CD14-positive monocyte (primary cell): ENCODE data around the gene RNF213. TPM values are rescaled to one million over a fixed set of nuclear protein-coding genes. Genes with fewer than 3 reads are reported as not detected.

ENCODE experiments used
- DNase-seq, 3 donors: peaks; one replicate each; pipeline ENCODE4 v3.0.0-alpha.2; 2011 to 2022
- H2AFZ ChIP-seq: 2 replicates; pipeline ENCODE4 v1.6.0; 2012; ENCODE audit warnings: mild to moderate bottlenecking, low read depth, low read length, inconsistent platforms; ENCODE audit not compliant: insufficient read depth, poor library complexity, severe bottlenecking
- H3K27ac ChIP-seq, 2 donors: 1 replicate in 1 of 2; 2 replicates in 1 of 2; pipeline ENCODE4 v1.5.1; 2012 to 2013; ENCODE audit warnings: low read length in 2 of 2, control low read depth in 1 of 2, inconsistent platforms in 1 of 2, low read depth in 1 of 2, mild to moderate bottlenecking in 1 of 2
- H3K27me3 ChIP-seq, 2 donors: one replicate each; pipeline versions ENCODE4 v1.6.0 to v1.6.1; 2011 to 2013; ENCODE audit warnings: low read length in 2 of 2; ENCODE audit not compliant: control insufficient read depth in 2 of 2, insufficient read depth in 2 of 2
- H3K36me3 ChIP-seq, 2 donors: replicated peaks in 1 of 2; 1 replicate in 1 of 2; 2 replicates in 1 of 2; pipeline versions ENCODE4 v1.5.1 to v1.6.1; 2012 to 2013; ENCODE audit warnings: low read length in 2 of 2, control low read depth in 1 of 2, inconsistent platforms in 1 of 2, mild to moderate bottlenecking in 1 of 2; ENCODE audit not compliant: insufficient read depth in 2 of 2, control insufficient read depth in 1 of 2
- H3K4me1 ChIP-seq, 2 donors: 1 replicate in 1 of 2; 2 replicates in 1 of 2; pipeline versions ENCODE4 v1.5.1 to v1.6.1; 2012 to 2013; ENCODE audit warnings: low read length in 2 of 2, control low read depth in 1 of 2, inconsistent platforms in 1 of 2, mild to moderate bottlenecking in 1 of 2, moderate library complexity in 1 of 2; ENCODE audit not compliant: insufficient read depth in 2 of 2, control insufficient read depth in 1 of 2
- H3K4me2 ChIP-seq: replicated peaks from 2 replicates; pipeline ENCODE3; 2012; ENCODE audit warnings: low read length, moderate library complexity, mild to moderate bottlenecking; ENCODE audit not compliant: poor library complexity, severe bottlenecking; ENCODE audit errors: extremely low read depth
- H3K4me3 ChIP-seq, 3 experiments: fragments of 200-600 bp in 1 of 3; sonication (generic) in 1 of 3; replicated peaks in 1 of 3; 1 replicate in 2 of 3; 2 replicates in 1 of 3; pipeline ENCODE4 v1.5.1; 2011 to 2013; ENCODE audit warnings: low read length in 3 of 3, mild to moderate bottlenecking in 3 of 3, control low read depth in 2 of 3, low read depth in 2 of 3, inconsistent platforms in 1 of 3, moderate library complexity in 1 of 3
- H3K79me2 ChIP-seq: 2 replicates; pipeline ENCODE4 v1.6.0; 2012; ENCODE audit warnings: mild to moderate bottlenecking, control low read depth, inconsistent platforms, low read length, moderate library complexity; ENCODE audit not compliant: insufficient read depth
- H3K9ac ChIP-seq: 2 replicates; pipeline ENCODE4 v1.6.0; 2017; ENCODE audit warnings: low read length, mild to moderate bottlenecking; ENCODE audit not compliant: insufficient read depth, poor library complexity, severe bottlenecking
- H3K9me3 ChIP-seq, 2 donors: replicated peaks in 1 of 2; 1 replicate in 1 of 2; 2 replicates in 1 of 2; pipeline versions ENCODE4 v1.5.1 to v1.6.1; 2012 to 2013; ENCODE audit warnings: low read length in 2 of 2, control low read depth in 1 of 2; ENCODE audit not compliant: control insufficient read depth in 1 of 2, insufficient read depth in 1 of 2
- H4K20me1 ChIP-seq: 2 replicates; pipeline ENCODE4 v1.6.0; 2012; ENCODE audit warnings: mild to moderate bottlenecking, low read length, control low read depth, moderate library complexity; ENCODE audit not compliant: insufficient read depth
- H3K27ac Mint-ChIP-seq, 7 donors: one replicate each; pipeline ENCODE4 v1.8.0; 2020; ENCODE audit warnings: mild to moderate bottlenecking in 7 of 7, mixed read lengths in 7 of 7, moderate library complexity in 6 of 7, inconsistent platforms in 2 of 7
- H3K27me3 Mint-ChIP-seq, 3 donors: one replicate each; pipeline ENCODE4 v1.8.0; 2021 to 2022; ENCODE audit warnings: low read depth in 3 of 3, mild to moderate bottlenecking in 3 of 3, mixed read lengths in 3 of 3, moderate library complexity in 3 of 3, inconsistent platforms in 1 of 3
- H3K36me3 Mint-ChIP-seq, 2 donors: one replicate each; pipeline ENCODE4 v1.8.0; 2020; ENCODE audit warnings: mixed read lengths in 2 of 2, inconsistent platforms in 1 of 2, mild to moderate bottlenecking in 1 of 2
- H3K4me1 Mint-ChIP-seq: one replicate; pipeline ENCODE4 v1.8.0; 2020; ENCODE audit warnings: mild to moderate bottlenecking, mixed read lengths
- H3K4me3 Mint-ChIP-seq, 2 donors: one replicate each; pipeline ENCODE4 v1.8.0; 2020; ENCODE audit warnings: mild to moderate bottlenecking in 2 of 2, mixed read lengths in 2 of 2, moderate library complexity in 1 of 2
- H3K9me3 Mint-ChIP-seq, 7 donors: one replicate each; pipeline ENCODE4 v1.8.0; 2020 to 2022; ENCODE audit warnings: mixed read lengths in 7 of 7, mild to moderate bottlenecking in 6 of 7, moderate library complexity in 6 of 7, inconsistent platforms in 2 of 7
- WGBS: methylation state at CpG from one replicate; pipeline ENCODE4 v1.1.5; 2013; ENCODE audit warnings: missing lambda C conversion rate; ENCODE audit not compliant: insufficient coverage; 5-methylcytosine and 5-hydroxymethylcytosine counted together
- intact Hi-C, 2 donors: fragments of 100-400 bp; cut with micrococcal nuclease; formaldehyde crosslinking; loops; one replicate each; pipeline versions ENCODE4 v1.15.0 to v1.15.1; 2023
- polyA plus RNA-seq, 3 donors: library from polyadenylated mRNA; depleted of rRNA in 1 of 3; unstranded in 2 of 3; stranded (reverse) in 1 of 3; fragments of 300-500 nt in 2 of 3; fragments of >200 nt in 1 of 3; fragmentation: Illumina TruSeq in 2 of 3; gene quantifications; 1 replicate in 2 of 3; 2 replicates in 1 of 3; pipeline ENCODE4 v1.2.3, GENCODE V29; 2012 to 2021
- TF ChIP-seq, protein P1 (sequence below): fragments of 200-600 bp; IDR thresholded peaks from one replicate; pipeline ENCODE4 v1.8.0; 2022; ENCODE audit warnings: antibody characterized with exemption, mild to moderate bottlenecking

The RNF213 gene
- polyA plus RNA-seq, 3 donors: 10.3 to 196 (median 18.1) TPM

DNA sequence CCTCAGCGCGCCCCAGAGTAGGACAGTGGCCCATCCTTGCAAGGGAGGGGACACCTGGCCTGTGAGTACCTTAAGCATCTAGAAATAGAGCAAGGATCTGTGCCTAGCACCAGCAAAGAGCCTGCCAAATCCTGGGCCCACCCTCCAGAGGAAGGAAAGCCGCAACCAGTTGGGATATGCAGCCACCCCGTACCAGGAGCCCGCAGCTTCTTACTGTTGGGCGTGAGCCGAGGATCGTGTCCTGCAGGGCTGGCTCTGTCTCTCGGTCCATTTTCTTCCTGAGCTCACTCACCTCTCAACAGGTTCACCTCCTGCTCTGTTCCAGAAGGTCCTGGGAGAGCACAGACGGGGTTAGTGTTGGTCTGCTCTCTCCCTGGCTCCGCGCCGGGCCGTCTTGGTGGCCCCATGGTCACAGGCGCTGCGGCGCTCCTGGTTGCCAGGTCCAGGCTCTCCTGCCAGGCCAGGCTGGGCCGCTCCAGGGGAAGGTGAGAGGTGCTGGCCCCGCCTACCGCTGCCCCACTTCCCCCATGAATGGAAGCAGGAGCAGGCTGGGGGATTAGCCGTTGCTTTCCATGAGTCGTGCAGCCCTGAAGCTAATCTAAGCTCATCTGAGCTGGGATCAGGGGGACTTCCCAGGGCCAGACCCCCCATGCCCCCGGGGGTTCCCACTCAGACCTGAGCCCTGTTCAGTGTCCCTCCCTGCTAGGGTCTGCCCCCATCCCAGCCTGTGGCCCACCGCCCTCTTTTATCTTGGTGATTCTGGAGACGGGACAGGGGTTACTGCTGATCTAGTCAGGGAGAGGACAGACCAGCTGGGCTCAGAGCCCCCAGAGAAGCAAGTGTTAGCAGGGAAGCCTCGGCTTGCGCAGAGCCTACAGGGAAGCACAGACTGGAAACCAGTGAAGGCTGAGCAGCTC is 167.0 kb downstream of the RNF213 start:
- TF ChIP-seq, protein P1, sequence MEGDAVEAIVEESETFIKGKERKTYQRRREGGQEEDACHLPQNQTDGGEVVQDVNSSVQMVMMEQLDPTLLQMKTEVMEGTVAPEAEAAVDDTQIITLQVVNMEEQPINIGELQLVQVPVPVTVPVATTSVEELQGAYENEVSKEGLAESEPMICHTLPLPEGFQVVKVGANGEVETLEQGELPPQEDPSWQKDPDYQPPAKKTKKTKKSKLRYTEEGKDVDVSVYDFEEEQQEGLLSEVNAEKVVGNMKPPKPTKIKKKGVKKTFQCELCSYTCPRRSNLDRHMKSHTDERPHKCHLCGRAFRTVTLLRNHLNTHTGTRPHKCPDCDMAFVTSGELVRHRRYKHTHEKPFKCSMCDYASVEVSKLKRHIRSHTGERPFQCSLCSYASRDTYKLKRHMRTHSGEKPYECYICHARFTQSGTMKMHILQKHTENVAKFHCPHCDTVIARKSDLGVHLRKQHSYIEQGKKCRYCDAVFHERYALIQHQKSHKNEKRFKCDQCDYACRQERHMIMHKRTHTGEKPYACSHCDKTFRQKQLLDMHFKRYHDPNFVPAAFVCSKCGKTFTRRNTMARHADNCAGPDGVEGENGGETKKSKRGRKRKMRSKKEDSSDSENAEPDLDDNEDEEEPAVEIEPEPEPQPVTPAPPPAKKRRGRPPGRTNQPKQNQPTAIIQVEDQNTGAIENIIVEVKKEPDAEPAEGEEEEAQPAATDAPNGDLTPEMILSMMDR: no peak
- no peak overlapping the region for H3K4me3 Mint-ChIP-seq
- peaks cover 5 to 10% (median 8%) of the 10 kb centered on the region in 3 donors for H3K27me3 Mint-ChIP-seq
- intact Hi-C loops: loop anchor here (1.0 to 10.0 kb wide), 5 partner anchors 148 to 677 kb away; no protein-coding TSS in a partner anchor
- DNase-seq: no peak
- 93% methylated on average over 26 of the region's 27 CpGs for WGBS
- no peaks in the 10 kb centered on the region for H3K79me2 ChIP-seq
- peaks cover 2% of the 10 kb centered on the region for H3K4me1 Mint-ChIP-seq
- no peak overlapping the region for H3K9ac ChIP-seq
- H3K27ac Mint-ChIP-seq: no peak overlapping the region
- H3K9me3 Mint-ChIP-seq: no peaks in the 10 kb centered on the region
- H3K9me3 ChIP-seq: no peaks in the 10 kb centered on the region
- H3K36me3 Mint-ChIP-seq: no peaks in the 10 kb centered on the region
- H2AFZ ChIP-seq: no peak overlapping the region
- no peaks in the 10 kb centered on the region for H3K36me3 ChIP-seq
- no peaks in the 10 kb centered on the region for H3K4me1 ChIP-seq
- no peaks in the 10 kb centered on the region for H3K27me3 ChIP-seq
- H4K20me1 ChIP-seq: no peaks in the 10 kb centered on the region
- no peak overlapping the region for H3K27ac ChIP-seq
- H3K4me3 ChIP-seq: no peak overlapping the region
- H3K4me2 ChIP-seq: no peak overlapping the region

DNA sequence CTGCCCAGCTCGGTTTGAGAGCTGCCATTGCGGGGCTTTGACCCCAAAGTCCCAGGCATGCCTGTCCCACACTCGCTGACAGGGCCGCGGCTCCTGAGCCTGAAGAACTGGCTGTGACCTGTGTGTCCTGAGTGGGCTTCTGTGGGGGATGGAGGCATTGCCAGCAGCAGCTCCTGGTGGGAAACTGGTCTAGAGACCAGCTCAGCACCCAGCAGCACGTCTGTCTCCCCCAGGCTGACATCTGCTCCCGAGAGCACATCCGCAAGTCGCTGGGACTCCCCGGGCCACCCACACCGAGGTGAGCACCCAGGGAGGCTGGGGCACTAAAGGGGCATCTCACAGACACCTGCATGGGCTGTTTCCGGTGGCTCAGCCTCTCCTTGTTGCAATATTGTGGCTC is 167.7 kb downstream of the RNF213 start:
- H3K4me1 Mint-ChIP-seq: no peaks in the 10 kb centered on the region
- Histone ChIP-seq H3K4me3 (no peak overlapping the region), H3K36me3 (no peaks in the 10 kb centered on the region), H3K4me2 (no peak overlapping the region), H3K4me1 (no peaks in the 10 kb centered on the region), H4K20me1 (no peaks in the 10 kb centered on the region), H3K79me2 (no peaks in the 10 kb centered on the region), H3K9me3 (no peaks in the 10 kb centered on the region), H2AFZ (no peak overlapping the region), H3K9ac (no peak overlapping the region), H3K27me3 (no peaks in the 10 kb centered on the region), H3K27ac (no peak overlapping the region)
- 96% methylated on average over 11 of the region's 12 CpGs for WGBS
- DNase-seq: no peak
- no peaks in the 10 kb centered on the region for H3K36me3 Mint-ChIP-seq
- H3K27me3 Mint-ChIP-seq: peaks cover 5 to 10% (median 8%) of the 10 kb centered on the region in 3 donors
- no peak overlapping the region for H3K4me3 Mint-ChIP-seq
- peak overlapping the region in 2 of 7 donors; percentile 19 to 70 for H3K27ac Mint-ChIP-seq
- intact Hi-C loops: loop anchor here (5.0 to 10.0 kb wide), 3 partner anchors 149 to 676 kb away; no protein-coding TSS in a partner anchor
- no peaks in the 10 kb centered on the region for H3K9me3 Mint-ChIP-seq
- TF ChIP-seq, protein P1: no peak
